Measurements from ENCODE around the gene CDK19. TPM values are rescaled to one million over a fixed set of nuclear protein-coding genes. Genes with fewer than 3 reads are reported as not detected.

Gene CDK19
- total and polyA plus RNA-seq, 10 of the 15 experiments (the other 5 are each of a cell fraction or from before 2014, with no cell fraction given) = 4.6 to 21.4 (median 12.4) TPM

- TF ChIP-seq NKRF (conservative IDR thresholded peaks at IDR 0.05) = no peak
- TF ChIP-seq FOXM1 (IDR thresholded peaks at IDR 0.05; ENCODE audit: low read depth, low read length) = peak; percentile 96
- no peak for TF ChIP-seq POU2F2 (IDR thresholded peaks at IDR 0.05; ENCODE audit: borderline replicate concordance, low read depth, low read length)
- TF ChIP-seq ELK1 (IDR thresholded peaks at IDR 0.05; ENCODE audit: low read depth, low read length) = no peak
- peak; percentile 67; the same call in 1 of the 2 replicates for TF ChIP-seq ZBED1 (IDR thresholded peaks at IDR 0.05; ENCODE audit: borderline replicate concordance)
- TF ChIP-seq NR2F1 (conservative IDR thresholded peaks at IDR 0.05) = peak; percentile 53; the same call in 1 of the 2 replicates
Observed at GRCh38 chr6:110617057-110617456, 198.2 kb downstream of the CDK19 start (continued).

- no peak for ATAC-seq
- in situ Hi-C loops (cut with MboI) = no loop called here
Observed at GRCh38 chr6:110615722-110616121, 199.5 kb downstream of the CDK19 start.

More at GRCh38 chr6:110615722-110616121, 199.5 kb downstream of the CDK19 start:
- intact Hi-C loops (cut with micrococcal nuclease; ENCODE audit: unreplicated experiment) = loop anchor here (2.0 to 10.0 kb wide), 2 partner anchors 87 to 329 kb away; no protein-coding TSS in a partner anchor
- no TSS peak for BruUV-seq (replicated peaks)
- no peak for FAIRE-seq
- H3K79me2 ChIP-seq (ENCODE audit: control insufficient read depth, insufficient read depth, low read length) = no peaks in the 10 kb centered on the region
- no peak overlapping the region for H3K4me3 ChIP-seq
- H4K20me1 ChIP-seq (ENCODE audit: control insufficient read depth, insufficient read depth) = no peaks in the 10 kb centered on the region
- no peaks in the 10 kb centered on the region for H3K9me3 ChIP-seq (replicated peaks; ENCODE audit: control insufficient read depth, insufficient read depth, low read length)
- CTCF ChIA-PET = interaction anchor here (1.3 kb wide), 1 partner anchor 9 kb away, joined by 3 read pairs; no protein-coding TSS in a partner anchor
- no peak overlapping the region for H3K27ac ChIP-seq (ENCODE audit: control insufficient read depth, insufficient read depth)
- peaks cover 11% of the 10 kb centered on the region for H3K4me1 ChIP-seq (ENCODE audit: control insufficient read depth, insufficient read depth, low read length)
- WGBS (ENCODE audit: insufficient coverage, insufficient replicate concordance, low lambda C conversion rate, missing lambda C conversion rate) = 25% methylated on average over 1 of the region's 1 CpG
- H3K4me2 ChIP-seq (ENCODE audit: control insufficient read depth, insufficient read depth) = no peak overlapping the region
- RAD21 ChIA-PET (ENCODE audit: unreplicated experiment) = interaction anchor here (0.6 kb wide), 1 partner anchor 47 kb away, joined by 3 read pairs; no protein-coding TSS in a partner anchor
- no peaks in the 10 kb centered on the region for H3K27me3 ChIP-seq (replicated peaks in 1 of 2; ENCODE audit: control insufficient read depth in 2 of 2, insufficient read depth in 2 of 2, low read length in 1 of 2)
- POLR2A ChIA-PET = interaction anchor here (0.6 kb wide), 1 partner anchor 37 kb away, joined by 3 read pairs; no protein-coding TSS in a partner anchor
- SMC1A ChIA-PET (ENCODE audit: uncharacterized antibody, unreplicated experiment) = no interaction called here
- no peak overlapping the region for H2AFZ ChIP-seq (ENCODE audit: control insufficient read depth, low read depth, low read length)
- DNase-seq (ENCODE audit: low read depth, low spot score) = no peak
- H3K36me3 ChIP-seq (ENCODE audit: control insufficient read depth in 2 of 2, insufficient read depth in 2 of 2, low read length in 1 of 2) = no peaks in the 10 kb centered on the region; a peak in 1 of 4 replicates
- no peak overlapping the region for H3K9ac ChIP-seq (ENCODE audit: control insufficient read depth, insufficient read depth, low read length)
- no peak for TF ChIP-seq STAT3 (IDR thresholded peaks at IDR 0.05; ENCODE audit: low read depth, low read length)
- TF ChIP-seq ATF2 (IDR thresholded peaks at IDR 0.05; ENCODE audit: low read length) = no peak
- no peak for TF ChIP-seq ELK1 (IDR thresholded peaks at IDR 0.05; ENCODE audit: low read depth, low read length)

Measured in GM12878 (cell line).